CD4-positive, alpha-beta T cell treated with Interleukin-4 for 4 hours (primary cell): Measurements from ENCODE around the gene MAPKAP1.
A peak's percentile ranks its signal among the peaks of the same experiment; 100 is the strongest.

Experiments
- DNase-seq: peaks from one replicate; pipeline ENCODE4 v3.0.0-alpha.2; 2020

Gene MAPKAP1

DNA sequence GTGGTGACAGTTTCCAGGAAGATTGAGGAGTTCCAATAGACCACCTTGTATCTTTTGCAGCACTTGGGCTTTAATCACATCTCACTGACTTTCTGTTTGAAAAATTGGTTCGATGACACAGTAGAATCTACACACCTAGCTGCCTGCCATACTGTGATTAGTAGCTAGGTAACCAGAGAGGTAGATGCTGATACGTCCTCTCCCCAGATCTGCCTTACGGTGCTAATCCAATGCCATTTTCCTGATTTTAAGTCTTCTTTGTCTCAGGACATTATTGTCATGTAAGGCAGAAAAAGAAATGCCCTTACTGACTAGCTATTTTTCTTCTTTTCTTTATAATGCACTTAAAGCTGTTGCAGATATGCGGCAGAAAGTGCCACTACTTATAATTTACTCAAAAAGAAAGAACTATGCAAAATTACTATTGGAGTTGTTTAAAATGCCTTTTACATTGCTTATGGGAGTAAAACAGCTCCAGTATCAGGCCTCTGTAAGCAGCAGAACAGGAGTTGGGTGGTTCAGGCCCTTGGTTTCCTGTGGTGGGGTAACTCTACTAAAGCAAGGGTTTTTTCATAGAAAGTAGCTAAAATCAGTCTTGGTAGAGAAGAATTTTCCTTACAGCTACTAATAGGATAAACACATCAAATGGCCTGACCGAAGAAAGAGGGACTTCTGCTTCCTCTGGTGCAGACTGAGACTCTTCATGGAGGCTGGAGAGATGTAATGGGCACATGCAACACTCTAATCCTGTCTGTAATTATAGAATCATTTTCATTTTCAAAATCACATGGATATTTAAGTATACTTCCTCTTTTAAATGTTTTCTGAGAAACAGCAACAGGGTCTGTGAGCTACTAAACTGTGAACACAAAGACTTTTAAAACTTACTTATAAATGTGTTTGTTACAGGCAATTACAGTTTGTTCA, 177.2 kb downstream of the MAPKAP1 start:
- DNase-seq = no peak

DNA sequence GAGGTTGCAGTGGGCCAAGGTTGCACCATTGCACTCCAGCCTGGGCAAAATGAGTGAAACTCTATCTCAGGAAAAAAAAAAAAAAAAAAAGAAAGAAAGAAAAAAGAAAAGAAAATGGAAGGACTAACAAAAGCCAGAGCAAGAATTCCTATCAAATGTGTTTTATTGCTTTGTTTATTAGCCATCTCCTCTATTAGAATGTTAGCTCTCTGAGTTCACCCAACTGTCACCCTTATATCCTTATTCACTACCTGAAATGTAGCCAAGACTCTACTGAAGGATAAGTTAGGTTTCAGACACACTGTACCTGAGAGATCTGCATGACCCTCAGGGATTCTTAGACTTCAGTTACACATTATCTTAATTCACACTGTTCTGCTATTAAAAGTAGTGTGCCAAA, 177.9 kb downstream of the MAPKAP1 start:
- DNase-seq = no peak

DNA sequence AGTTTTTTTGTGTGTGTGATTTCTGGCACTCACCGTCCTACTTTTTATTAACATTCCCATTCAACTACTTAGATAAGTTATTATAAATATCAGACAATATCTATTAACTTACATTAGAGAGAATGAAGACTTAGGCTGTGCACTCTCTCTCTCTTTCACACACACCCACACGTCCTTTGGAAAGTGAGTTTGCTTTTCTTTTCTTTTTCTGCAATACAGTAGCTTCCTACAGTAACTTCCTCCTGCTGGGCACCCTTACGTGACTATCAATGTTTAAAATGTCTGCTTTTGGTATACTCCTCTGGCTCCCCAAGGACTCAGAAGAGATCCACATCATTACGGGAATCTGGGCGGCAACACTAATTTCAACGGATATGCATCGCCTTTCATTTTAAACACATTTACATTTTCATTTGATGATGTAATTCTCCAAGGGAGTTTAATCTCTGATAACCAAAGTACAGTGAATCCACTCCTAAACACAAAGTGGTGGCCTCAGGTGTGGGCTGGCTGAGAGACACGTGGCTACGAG, 179.5 kb downstream of the MAPKAP1 start:
- DNase-seq = no peak

DNA sequence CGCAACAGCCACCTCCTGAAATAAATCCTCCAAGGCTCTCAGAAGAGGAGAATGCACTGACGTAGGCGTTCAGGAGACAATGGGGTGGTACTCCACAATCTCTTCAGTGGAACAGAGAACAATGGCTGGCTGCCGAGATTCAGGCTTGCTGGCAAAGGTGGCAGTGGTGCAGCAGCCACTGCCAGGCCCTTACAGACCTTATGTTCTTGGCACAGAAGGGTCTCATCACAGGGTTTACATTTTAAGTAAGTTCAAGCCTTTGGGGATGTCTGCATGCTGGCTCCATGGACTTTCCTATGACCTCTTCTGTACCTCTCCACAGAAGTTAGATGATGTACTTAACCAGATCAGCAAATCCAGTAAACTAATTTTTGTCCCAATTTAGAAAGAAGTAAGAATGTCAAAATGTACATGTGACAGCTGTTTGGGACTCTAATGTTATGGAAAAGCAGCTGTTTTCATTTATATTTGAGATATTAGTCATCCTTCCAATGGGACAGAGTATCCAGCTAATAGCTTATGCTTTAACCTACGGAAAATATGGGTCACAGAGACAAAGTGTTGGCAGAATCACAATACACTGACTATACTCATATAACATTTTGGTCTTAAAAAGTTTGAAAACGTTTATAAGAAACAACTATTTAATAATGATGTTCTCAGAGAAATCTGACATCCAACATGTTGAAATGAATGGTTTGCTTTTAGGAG, 180.9 kb downstream of the MAPKAP1 start:
- no peak for DNase-seq

DNA sequence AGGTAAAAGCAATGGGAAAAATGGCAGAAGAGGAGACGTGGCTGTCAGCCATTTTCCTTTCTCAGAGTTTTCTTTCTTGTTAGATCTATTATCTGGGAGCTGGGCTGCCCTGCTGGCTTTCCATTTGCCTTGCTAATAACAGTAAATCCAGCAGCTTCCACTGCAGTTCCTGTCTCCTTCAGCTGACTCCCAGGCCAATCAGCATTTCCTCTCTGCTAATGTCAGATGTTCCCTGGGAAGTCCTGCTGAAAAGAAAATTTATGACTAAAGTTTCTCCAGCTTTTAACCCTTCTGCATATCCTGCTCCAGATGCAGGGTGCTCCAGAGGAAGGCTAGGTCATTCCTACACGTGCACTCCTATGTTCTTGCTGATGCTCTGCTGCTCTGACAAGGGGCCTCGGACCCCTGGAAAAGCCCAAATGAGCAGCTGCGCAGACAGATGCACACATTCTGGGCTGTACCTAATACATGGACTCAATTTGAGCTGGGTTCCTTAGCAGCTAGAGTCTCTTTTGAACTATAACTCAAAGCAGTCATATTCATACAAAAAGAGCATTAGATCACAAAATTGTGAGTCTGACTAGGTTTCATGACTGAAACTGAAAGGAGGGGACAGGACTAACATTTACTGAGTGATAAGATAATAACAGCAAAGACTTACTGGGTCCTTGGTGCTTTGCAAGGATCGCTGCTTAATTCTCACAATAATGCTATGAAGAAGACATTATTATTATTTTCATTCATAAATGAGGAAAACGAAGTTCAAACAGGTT, 182.2 kb downstream of the MAPKAP1 start:
- DNase-seq = no peak

DNA sequence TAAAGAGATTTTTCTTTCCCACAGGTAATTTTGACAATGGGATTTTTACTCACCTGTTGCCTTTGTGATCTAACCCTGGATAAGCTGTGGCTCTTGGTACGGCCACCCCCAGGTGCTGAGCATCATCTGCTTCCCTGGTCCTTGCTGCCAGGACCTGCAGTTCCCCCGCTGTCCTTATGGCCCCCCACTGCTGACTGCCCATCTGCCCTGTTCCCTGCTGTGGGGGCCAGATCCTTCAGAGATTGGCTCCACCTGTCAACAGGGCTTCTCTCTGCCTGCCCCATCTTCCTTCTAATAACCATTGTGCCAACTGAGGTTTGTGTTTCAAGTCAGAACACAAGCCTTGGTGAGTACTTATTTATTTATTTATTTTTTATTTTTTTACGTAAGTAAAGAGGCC, 183.3 kb downstream of the MAPKAP1 start:
- DNase-seq = no peak

DNA sequence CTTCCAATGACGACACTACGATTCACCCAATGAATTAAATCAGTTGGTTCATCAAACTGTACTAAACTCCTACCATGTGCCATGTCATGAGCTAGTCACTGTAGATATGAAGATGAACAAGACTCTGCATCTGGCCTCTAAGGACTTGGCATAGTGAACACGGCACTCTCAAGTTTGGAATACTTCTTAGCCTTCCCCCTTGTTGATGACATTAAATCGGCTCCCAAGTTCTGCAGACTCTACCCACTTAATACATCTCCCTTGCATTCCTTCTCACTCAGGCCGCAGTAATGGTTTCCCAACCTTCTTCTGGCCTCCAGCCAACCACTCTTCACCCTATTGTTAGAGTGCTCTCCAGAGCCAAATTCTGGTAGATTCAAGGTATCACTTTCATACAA, 184.7 kb downstream of the MAPKAP1 start:
- DNase-seq = no peak

DNA sequence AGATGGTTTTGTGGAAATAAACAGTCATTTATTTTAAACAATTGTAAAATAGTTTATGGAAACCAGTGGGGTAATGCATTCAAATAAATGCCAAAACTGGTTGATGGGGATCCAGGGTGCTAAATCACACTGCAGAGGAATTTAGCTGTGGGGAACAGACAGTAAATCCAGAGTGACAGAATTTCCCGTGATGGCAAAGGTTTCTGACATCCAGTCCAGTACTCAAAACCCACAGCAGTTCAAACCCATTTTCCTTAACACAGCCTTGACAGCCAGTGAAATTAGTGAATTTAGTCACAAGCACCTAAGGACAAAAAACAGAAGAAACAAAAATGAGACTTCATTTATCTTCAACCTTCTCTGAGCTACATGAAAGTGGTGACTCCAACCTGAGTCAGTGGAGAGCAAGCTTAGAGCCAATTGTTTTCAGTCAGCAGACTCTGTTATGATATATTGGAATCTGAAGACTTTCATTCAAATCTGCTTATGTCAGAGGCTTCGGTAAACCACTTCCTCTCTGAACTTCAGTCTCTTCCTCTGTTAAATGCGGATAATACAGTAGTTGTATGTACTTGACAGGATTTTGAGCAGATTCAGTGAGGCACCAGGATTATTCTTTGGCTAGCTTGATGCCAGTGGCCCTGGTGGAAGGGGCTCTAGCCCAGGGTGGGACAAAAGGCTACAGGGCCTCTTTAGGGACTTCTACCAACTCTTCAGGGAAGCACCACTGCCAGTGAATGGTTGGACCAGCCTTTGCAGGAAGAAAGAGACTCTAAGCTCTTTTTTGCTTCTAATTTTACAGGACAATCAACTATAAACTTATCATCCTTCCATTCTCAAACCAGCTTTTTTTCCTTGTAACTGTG, 185.3 kb downstream of the MAPKAP1 start:
- DNase-seq = peak; percentile 42

DNA sequence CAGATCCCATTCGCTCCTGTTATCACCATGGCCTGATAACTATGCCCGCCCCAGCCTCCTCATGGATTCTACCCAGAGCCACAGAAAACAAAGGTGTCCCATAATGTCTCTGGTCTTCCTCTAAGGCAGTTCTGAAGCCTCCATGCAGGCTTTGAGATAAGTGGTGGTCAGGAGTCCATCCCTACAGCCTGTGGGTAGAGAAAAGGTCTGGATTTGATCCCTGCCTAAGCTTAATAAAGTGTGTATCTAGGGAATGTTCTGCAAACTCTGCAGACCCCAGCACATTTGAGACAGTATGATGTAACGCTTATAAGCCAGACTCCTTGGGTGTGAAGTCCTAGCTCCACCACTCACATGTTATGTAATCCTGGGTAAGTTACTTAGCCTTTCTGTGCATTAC, 187.3 kb downstream of the MAPKAP1 start:
- no peak for DNase-seq

DNA sequence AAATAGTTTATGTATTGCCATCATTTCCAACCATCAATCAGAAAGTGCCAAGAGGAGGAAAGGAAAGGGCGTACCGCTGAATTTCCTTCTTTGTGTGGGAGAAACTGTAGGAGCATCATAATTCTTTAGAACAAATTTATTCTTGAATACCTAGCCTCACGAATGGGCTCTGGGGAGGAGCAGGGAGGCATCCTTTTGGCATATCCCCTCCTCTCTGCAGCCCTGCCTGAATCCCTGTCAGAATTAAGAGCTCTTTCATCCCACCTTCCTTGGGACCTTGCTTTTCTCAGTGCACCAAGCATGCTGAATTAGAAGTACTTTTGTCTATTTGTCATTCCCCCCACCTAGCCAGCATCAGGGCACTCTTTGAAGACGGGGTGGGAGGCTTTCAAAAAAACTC, 189.4 kb downstream of the MAPKAP1 start:
- no peak for DNase-seq

DNA sequence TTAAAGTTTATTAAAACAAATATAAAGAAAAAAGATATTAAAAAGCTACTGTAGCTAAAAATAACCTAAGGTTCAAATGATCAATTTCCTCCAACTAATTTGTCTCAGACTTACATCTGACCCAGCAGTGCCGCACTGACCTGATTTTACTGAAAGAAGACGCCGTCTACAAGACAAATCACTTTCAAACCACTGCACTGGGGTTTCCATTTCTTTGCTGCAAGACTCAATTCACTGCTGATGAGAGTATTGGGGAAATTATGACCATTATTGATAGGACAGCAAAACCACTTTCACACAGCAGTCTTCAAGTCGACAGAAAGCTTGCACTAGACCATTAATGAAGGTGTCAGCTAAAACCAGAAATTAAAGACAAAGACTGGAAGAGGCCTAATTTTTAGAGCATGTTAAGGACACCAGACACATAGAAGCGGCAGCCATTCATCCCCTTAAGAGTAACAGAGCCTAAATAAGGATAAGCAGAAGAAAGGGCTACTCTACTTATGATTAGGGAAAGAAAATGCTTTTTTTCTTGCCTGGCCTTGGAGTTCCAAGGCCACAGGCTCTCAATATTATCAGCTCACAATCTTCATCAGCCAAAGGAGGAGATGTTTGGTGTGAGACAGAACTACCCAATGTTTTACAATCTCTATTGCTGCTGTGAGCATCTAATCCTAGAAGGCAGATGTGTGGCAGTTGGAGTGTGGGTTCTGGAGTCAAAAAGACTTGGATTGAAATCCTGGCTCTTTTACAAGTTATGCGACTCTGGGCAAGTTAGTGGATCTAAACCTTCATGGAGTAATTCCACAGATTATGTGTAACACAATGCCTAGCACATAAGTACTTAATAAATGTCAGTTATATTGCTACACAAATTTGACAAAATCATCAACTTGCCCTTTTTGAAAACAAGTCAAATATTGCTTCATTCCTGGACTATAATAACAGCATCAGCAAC, 190.7 kb downstream of the MAPKAP1 start:
- DNase-seq = no peak

DNA sequence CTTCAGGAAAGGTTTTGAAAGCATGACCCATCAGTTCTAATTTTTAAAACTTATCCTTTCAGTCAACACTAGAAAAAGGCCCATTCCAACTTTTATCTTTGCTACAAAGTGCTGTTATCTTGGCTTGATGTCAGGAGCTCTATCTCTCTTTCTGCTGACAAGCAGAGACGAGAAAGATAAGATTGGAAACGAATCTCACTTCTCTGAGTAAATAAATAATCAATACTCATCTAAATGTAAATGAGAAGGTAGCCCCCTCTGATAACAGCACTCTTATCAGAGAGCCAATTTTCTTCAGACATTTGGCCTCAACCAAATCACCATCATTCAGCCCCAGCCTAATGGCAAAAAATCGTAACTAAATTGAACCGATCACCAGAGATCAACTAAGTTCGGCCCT, 191.7 kb downstream of the MAPKAP1 start:
- no peak for DNase-seq

DNA sequence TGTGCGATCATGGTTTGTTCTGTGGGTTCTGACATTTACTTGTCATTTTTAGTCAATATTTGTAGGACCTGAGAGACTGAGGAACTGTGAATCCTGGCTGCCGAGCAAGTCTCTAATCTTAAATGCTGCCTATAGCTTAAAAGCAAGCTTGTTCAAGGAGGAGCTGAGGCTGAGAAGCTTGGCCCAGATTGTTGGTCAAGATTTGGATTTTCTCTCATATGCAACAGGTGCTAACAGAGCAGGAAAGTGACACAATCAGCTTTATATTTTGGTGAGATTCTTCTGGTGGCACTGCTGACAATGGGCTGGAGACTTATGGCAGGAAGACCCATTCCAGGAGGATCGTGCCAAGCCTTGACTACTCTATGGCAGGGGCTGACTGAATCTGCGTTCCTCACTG, 192.5 kb downstream of the MAPKAP1 start:
- DNase-seq = no peak

DNA sequence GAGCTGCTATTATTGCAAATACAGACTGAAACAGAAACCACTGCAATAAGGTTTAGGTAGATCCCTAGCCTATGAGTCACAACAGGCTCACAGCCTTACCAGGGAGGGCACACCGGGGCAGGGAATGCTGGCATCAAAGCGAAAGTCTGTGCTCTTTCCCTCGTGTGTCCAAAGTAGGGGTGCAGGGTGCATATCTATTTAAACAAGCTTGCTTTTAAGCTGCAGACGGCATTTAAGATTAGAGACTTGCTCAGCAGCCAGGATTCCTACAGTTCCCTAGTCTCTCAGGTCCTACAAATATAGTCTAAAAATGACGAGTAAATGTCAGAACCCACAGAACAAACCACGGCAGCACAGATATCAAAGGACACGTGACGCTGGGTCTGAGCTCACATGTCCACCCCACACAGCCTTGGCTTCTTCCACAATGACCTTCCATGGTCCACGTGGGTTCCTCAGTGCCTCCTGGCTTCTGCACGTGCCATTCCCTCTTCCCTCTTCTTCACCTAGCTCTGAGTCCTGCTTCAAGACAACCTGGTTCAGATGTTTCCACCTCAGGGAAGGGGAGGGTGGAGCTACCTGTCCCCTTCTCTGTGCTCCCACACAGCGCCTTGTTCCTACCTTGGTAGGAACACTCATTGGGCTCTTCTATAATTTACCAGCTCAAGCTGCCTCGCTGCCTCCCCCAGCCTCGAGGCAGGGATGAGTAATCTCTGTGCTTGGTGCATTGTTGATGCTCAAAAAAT, 193.2 kb downstream of the MAPKAP1 start:
- no peak for DNase-seq

DNA sequence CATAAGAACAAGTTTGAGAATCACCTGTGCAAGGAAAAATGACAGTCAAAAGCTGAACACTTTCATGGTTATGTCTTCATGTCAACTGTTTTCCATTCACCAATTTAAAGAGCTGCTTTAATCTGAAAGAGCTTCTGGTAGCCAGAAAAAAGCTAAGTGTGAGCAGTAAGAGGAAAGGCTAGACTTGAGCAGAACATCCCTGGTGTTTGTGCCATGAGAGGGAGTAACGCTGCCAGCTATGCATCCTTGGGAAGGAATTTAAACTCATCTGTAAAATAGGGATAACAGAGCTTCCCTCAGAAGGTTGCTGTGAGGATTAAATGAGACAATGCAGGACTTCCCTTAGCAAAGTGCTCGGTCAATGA, 193.7 kb downstream of the MAPKAP1 start:
- DNase-seq = no peak

DNA sequence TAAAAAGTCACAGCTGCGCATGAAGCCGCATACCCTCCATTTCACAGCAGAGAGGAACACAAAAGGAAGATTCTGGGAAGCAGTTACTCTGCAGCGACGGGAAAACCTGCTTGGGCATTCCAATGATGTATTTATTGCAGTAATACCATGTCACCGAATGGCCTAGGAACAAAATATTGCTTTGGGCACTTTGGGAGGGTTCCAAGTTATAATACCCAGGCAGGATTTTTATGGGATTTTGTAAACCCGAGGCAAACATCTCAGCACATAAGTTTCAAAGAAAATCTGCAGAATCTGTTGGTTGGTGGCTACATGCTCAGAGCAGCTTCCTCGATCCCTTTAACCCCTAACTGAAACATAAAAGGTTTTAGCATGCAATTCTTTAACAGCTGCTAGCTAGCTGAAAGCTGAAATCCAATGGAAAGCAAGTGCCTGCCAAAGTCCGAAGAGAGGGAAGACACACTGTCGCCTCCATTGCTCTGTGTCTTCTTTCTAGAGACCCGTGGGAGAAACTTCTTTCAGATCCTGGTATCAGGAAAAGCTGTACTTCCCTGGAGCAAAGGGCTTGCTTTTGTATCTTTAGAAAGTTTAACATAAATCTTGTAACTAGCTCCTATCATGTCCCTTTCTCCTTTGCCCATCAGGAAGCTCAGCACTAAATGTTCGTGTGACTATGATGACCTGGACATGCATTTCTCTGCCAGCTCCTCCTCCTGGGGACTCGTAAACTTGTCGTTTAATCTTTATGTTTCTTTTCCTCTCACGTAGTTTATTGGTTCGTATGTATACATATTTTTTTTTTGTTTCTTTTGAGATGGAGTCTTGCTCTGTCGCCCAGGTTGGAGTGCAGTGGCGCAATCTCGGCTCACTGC, 195.0 kb downstream of the MAPKAP1 start:
- DNase-seq = no peak

DNA sequence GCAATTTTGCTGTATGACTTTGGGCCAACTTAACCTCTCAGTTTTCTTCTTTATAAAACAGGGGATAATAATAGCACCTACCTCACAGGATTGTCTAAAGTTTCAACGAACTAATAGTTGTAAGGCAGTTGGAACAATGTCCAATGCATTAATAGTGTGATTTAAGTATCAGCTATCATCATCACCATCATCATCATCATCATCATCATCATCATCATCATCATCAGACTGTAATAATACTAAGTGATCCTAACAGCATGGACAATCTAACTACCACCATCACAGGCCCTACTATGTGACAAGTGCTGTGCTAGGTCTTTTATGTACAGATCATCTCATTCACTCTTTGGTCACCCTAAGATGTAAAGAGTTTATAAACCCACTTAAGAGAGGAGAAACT, 196.0 kb downstream of the MAPKAP1 start:
- no peak for DNase-seq

DNA sequence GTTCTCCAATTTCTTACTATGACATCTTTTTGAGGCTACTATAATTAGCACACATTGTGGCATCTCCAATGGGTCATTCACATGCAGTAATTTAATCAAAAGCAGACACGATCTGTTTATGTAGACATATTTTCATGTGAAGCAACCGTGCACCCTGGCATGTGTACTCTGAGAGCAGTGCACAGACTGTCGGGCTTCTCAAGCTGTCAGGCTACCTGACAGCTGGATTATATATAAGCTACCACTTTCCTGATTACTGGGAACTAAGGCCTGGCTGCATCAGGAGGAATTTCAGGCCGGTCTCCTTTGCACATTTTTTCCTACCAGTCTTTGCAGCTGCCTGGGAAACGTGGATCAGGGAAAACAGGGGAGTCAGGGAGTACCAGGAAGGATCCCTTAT, 197.5 kb downstream of the MAPKAP1 start:
- no peak for DNase-seq

DNA sequence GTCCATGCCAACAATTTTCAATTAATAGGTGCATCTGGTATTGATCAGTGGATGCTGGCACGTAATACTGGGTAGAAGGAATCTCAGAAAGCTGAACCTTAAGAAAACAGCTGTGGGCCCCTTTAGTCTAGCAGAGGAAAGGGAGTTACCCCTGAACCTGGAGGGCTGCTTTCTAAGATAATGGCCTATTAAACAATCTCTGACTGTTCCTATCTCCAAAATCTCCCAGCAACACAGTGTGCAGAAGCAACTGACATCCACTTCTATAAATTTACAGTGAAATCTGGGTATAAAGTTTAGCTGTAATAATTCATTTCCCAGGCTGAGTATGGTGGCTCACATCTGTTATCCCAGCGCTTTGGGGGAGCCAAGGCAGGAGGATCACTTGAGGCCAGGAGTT, 198.8 kb downstream of the MAPKAP1 start:
- DNase-seq = no peak
